Measurements from ENCODE around the gene DGKZ. TPM values are rescaled to one million over a fixed set of nuclear protein-coding genes. Genes with fewer than 3 reads are reported as not detected.

DGKZ gene
- total RNA-seq, 1 experiment from 2014 or later: 59.3 TPM

DNA sequence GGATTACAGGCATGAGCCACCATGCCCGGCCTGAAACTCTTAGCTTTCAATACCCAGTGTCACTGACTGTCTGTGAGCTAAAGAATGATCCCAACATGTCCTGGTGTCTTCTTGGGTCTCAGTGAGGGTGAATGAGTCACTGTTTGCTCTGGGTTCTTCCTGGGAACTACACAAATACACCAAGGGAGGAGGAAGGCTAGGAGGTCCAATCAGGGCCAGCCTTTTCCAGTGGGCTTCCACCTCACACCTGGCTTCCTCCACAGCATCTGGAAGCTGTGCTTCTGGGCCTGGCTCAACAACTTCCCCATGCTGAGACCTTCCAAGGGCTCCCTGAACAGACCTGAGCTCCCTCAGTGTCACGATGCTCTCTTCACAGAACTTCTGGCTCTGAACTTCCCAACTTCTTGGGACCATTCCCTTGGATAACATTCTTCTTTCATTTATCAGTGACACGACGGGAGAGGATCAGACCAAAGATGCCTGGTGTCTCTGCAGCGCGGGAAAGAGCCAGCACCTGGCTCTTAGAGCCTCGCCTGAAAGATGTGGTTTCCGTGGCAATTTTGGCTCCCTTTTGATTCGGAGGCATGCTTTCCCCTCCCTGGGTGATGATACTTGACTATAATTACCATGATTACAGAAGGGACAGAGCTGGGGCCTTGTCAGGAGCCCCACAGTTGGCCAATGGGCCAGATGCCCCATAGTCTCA is 66.7 kb downstream of the DGKZ start:
- no peaks in the 10 kb centered on the region for H3K27me3 Mint-ChIP-seq (ENCODE audit: insufficient read depth, unreplicated experiment)
- no peaks in the 10 kb centered on the region for H3K9me3 Mint-ChIP-seq (ENCODE audit: unreplicated experiment)
- 0 out of 2 replicates have a peak, but pooled peaks cover 6% of the 10 kb centered on the region for H3K4me1 ChIP-seq
- H3K4me3 Mint-ChIP-seq (ENCODE audit: unreplicated experiment): no peak overlapping the region
- intact Hi-C loops (cut with micrococcal nuclease; ENCODE audit: unreplicated experiment): no loop called here
- BruUV-seq (replicated peaks): no TSS peak
- H3K36me3 ChIP-seq (ENCODE audit: control insufficient read depth, insufficient read depth, low read length): peaks cover 3% of the 10 kb centered on the region
- H3K36me3 Mint-ChIP-seq (ENCODE audit: insufficient read depth, unreplicated experiment): peaks cover 59% of the 10 kb centered on the region
- H3K9me3 ChIP-seq: no peaks in the 10 kb centered on the region
- DNase-seq: peak in 1 of 2 experiments; percentile 21
- POLR2A ChIA-PET: no interaction called here
- CTCF ChIA-PET: interaction anchor here (1.0 kb wide), 2 partner anchors 22 to 116 kb away, joined by 3 read pairs; partner anchors contain the start of gene CHRM4
- no peak for TF ChIP-seq CTCF (IDR thresholded peaks at IDR 0.05; ENCODE audit: insufficient read depth in 1 of 2, low read depth in 1 of 2, low read length in 1 of 2, severe bottlenecking in 1 of 2, unreplicated experiment in 1 of 2)
- no peaks in the 10 kb centered on the region for H3K27me3 ChIP-seq (replicated peaks; ENCODE audit: control insufficient read depth, insufficient read depth, low read length)
- no peaks in the 10 kb centered on the region for H3K4me1 Mint-ChIP-seq (ENCODE audit: low read depth, unreplicated experiment)
- H3K27ac Mint-ChIP-seq (ENCODE audit: unreplicated experiment): no peak overlapping the region
- H3K4me3 ChIP-seq (ENCODE audit: low read depth, low read length): no peak overlapping the region

- Mint-ChIP-seq H3K36me3 (ENCODE audit: insufficient read depth, unreplicated experiment) (peaks cover 64% of the 10 kb centered on the region), H3K27ac (ENCODE audit: unreplicated experiment) (no peak overlapping the region), H3K9me3 (ENCODE audit: unreplicated experiment) (no peaks in the 10 kb centered on the region), H3K4me1 (ENCODE audit: low read depth, unreplicated experiment) (no peaks in the 10 kb centered on the region), H3K4me3 (ENCODE audit: unreplicated experiment) (no peak overlapping the region), H3K27me3 (ENCODE audit: insufficient read depth, unreplicated experiment) (no peaks in the 10 kb centered on the region)
- H3K4me3 ChIP-seq (ENCODE audit: low read depth, low read length): no peak overlapping the region
- ChIA-PET POLR2A (no interaction called here), CTCF (no interaction called here)
- intact Hi-C loops (cut with micrococcal nuclease; ENCODE audit: unreplicated experiment): no loop called here
- H3K4me1 ChIP-seq: 0 out of 2 replicates have a peak, but pooled peaks cover 6% of the 10 kb centered on the region
- H3K27me3 ChIP-seq (replicated peaks; ENCODE audit: control insufficient read depth, insufficient read depth, low read length): no peaks in the 10 kb centered on the region
- no peak for TF ChIP-seq CTCF (IDR thresholded peaks at IDR 0.05; ENCODE audit: insufficient read depth in 1 of 2, low read depth in 1 of 2, low read length in 1 of 2, severe bottlenecking in 1 of 2, unreplicated experiment in 1 of 2)
- H3K9me3 ChIP-seq: no peaks in the 10 kb centered on the region
- H3K36me3 ChIP-seq (ENCODE audit: control insufficient read depth, insufficient read depth, low read length): peaks cover 3% of the 10 kb centered on the region
- no peak for DNase-seq
- BruUV-seq (replicated peaks): no TSS peak
Measured at GRCh38 chr11:46414466-46414796, 67.2 kb downstream of the DGKZ start.

GRCh38 chr11:46414879-46415278 is 67.6 kb downstream of the DGKZ start:
- Mint-ChIP-seq H3K27me3 (ENCODE audit: insufficient read depth, unreplicated experiment) (no peaks in the 10 kb centered on the region), H3K36me3 (ENCODE audit: insufficient read depth, unreplicated experiment) (peaks cover 61% of the 10 kb centered on the region), H3K4me3 (ENCODE audit: unreplicated experiment) (no peak overlapping the region), H3K4me1 (ENCODE audit: low read depth, unreplicated experiment) (no peaks in the 10 kb centered on the region), H3K9me3 (ENCODE audit: unreplicated experiment) (no peaks in the 10 kb centered on the region), H3K27ac (ENCODE audit: unreplicated experiment) (no peak overlapping the region)
- H3K4me3 ChIP-seq (ENCODE audit: low read depth, low read length): no peak overlapping the region
- no peaks in the 10 kb centered on the region for H3K27me3 ChIP-seq (replicated peaks; ENCODE audit: control insufficient read depth, insufficient read depth, low read length)
- 0 out of 2 replicates have a peak, but pooled peaks cover 6% of the 10 kb centered on the region for H3K4me1 ChIP-seq
- H3K36me3 ChIP-seq (ENCODE audit: control insufficient read depth, insufficient read depth, low read length): peaks cover 2% of the 10 kb centered on the region
- intact Hi-C loops (cut with micrococcal nuclease; ENCODE audit: unreplicated experiment): no loop called here
- CTCF ChIA-PET: no interaction called here
- POLR2A ChIA-PET: no interaction called here
- DNase-seq: no peak
- no peak for TF ChIP-seq CTCF (IDR thresholded peaks at IDR 0.05; ENCODE audit: insufficient read depth in 1 of 2, low read depth in 1 of 2, low read length in 1 of 2, severe bottlenecking in 1 of 2, unreplicated experiment in 1 of 2)
- H3K9me3 ChIP-seq: no peaks in the 10 kb centered on the region
- no TSS peak for BruUV-seq (replicated peaks)
